ENCODE measurements around the gene MYO7A.

Gene MYO7A

DNA sequence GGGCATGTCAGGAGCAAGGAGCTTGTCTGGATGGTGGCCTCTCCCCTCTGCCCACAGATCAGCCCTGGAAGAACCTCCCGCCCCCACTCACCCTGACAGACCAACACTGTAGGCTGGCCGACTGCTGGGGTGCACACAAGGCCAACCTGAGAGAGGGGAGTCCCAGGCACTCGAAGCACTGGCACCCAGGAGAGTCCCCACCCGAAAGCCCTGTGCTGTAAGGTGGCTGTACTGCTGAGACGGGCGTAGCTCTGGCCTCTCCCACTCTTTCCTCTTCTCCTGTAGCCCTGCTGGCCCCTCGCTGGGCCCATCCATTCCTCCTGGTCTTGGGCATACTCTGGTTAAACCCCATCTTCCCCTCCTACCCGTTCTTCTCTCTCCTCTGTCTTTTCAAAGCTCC lies 39.7 kb downstream of the MYO7A start:
- H3K9ac ChIP-seq = peak overlapping the region in 1 of 11 experiments; percentile 10; a peak in 2 of 22 replicates
- no peaks in the 10 kb centered on the region for H3K36me3 ChIP-seq
- H3K9me3 ChIP-seq (replicated peaks in 1 of 11) = no peaks in the 10 kb centered on the region
- TF ChIP-seq Cebpa-rat (IDR thresholded peaks at IDR 0.05) = no peak
- no peaks in the 10 kb centered on the region for H3K27me3 ChIP-seq
- H3K4me3 ChIP-seq = no peak overlapping the region
- peak overlapping the region in 5 of 11 experiments; percentile 2 to 47 (median 23); a peak in 4 of 22 replicates for H3K27ac ChIP-seq
- H3K4me1 ChIP-seq = peaks cover 34 to 56% (median 50%) of the 10 kb centered on the region in 10 experiments
- peak overlapping the region; percentile 57 to 82 (median 66) for H3K4me2 ChIP-seq
- H4K20me1 ChIP-seq = no peaks in the 10 kb centered on the region

DNA sequence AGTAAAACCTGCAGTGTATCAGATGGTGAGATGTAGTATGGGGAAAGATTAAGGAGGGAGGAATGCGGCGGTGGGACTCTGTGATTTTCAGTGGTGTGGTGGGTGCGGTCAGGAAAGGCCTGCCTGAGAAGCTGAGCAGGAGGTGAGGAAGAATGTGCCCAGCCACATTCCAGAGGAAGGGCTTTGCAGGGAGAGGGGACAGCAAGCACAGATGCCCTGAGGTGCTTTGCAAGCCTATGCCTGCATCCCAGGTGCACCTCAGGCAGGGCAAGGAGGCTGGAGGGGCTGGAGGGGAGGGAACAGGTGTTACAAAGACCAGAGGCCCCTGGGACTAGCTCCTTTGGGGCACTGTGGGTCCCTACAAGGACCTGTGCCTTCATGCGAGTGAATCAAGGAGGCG lies 42.1 kb downstream of the MYO7A start:
- Histone ChIP-seq H3K27ac (no peak overlapping the region), H3K9me3 (replicated peaks in 1 of 11) (no peaks in the 10 kb centered on the region), H3K4me3 (no peak overlapping the region), H3K4me1 (peaks cover 57 to 72% (median 66%) of the 10 kb centered on the region in 10 experiments), H3K9ac (no peak overlapping the region), H3K36me3 (no peaks in the 10 kb centered on the region), H3K27me3 (no peaks in the 10 kb centered on the region), H3K4me2 (peak overlapping the region; percentile 26 to 88 (median 66); a peak in 19 of 22 replicates), H4K20me1 (no peaks in the 10 kb centered on the region)
- TF ChIP-seq Cebpa-rat (IDR thresholded peaks at IDR 0.05) = no peak

DNA sequence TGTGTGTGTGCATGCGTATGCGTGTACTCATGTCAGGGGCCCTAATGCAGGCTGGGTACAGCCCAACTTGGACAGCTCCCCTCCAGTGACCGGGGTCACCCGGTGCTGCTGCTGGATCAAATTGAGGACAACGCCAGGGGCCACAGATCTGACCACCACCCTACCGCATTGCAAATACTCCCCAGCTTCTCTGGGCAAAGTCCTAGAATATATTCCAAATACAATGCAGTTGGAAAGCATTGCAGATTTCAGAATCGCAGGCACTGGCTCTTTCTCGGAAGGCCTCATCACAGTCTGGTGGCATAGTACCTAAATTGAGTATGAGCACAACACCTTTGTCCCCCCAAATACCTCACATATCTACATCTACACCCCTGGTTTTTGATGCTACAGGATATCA lies 43.2 kb downstream of the MYO7A start:
- TF ChIP-seq Cebpa-rat (IDR thresholded peaks at IDR 0.05) = no peak
- H3K4me2 ChIP-seq = peak overlapping the region; percentile 43 to 93 (median 67); a peak in 21 of 22 replicates
- H3K27me3 ChIP-seq = no peaks in the 10 kb centered on the region
- H3K4me1 ChIP-seq = peaks cover 68 to 81% (median 75%) of the 10 kb centered on the region in 10 experiments
- H3K9me3 ChIP-seq (replicated peaks in 1 of 11) = no peaks in the 10 kb centered on the region
- H3K4me3 ChIP-seq = no peak overlapping the region
- H3K27ac ChIP-seq = no peak overlapping the region
- no peaks in the 10 kb centered on the region for H3K36me3 ChIP-seq
- H3K9ac ChIP-seq = no peak overlapping the region
- no peaks in the 10 kb centered on the region for H4K20me1 ChIP-seq

DNA sequence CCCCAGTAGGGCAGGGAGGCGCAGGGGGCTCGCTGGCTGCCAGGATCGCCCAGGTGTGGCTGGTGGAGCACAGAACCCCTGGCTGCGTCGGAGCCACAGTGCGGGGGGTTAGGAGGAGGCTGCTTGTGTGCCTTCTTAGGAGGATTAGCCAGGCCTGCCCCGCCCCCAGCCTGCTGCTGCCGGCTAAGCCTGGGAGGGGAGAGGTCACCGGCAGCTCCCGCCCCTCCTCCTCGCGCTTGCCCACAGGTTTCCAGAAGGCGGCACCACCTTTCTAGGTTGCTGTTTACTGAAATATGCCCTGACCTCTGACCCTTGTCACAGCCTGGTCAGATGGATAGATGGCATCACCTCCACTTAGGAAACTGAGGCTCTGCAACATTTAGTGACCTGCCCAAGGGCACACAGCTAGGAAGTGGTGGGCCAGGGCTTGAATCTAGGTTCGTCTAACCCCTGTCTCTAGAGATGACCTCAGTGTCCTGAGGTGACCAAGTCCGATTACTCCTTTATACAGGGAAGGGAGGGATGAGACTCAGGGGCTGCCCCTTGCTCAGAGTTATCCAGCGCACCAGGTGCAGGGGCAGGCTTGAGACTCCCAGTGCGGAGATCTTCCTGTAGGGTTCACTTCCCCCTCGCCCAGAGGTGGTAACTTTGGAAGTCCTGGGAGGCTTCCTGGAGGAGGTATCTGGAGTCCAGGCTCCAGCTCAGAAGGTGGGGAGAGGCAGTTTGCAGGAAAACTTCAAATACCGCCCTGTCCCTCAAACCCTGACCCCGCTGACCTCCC lies 44.0 kb downstream of the MYO7A start:
- Histone ChIP-seq H3K27me3 (no peaks in the 10 kb centered on the region), H4K20me1 (no peaks in the 10 kb centered on the region), H3K36me3 (peaks cover 0 to under 1% (median 0%) of the 10 kb centered on the region in 11 experiments; a peak in 1 of 22 replicates), H3K27ac (no peak overlapping the region), H3K9me3 (replicated peaks in 1 of 11) (no peaks in the 10 kb centered on the region), H3K4me1 (peaks cover 68 to 81% (median 75%) of the 10 kb centered on the region in 10 experiments), H3K9ac (no peak overlapping the region), H3K4me2 (peak overlapping the region; percentile 44 to 93 (median 67)), H3K4me3 (no peak overlapping the region)
- TF ChIP-seq Cebpa-rat (IDR thresholded peaks at IDR 0.05) = no peak

- TF ChIP-seq Cebpa-rat (IDR thresholded peaks at IDR 0.05) = no peak
- Histone ChIP-seq H4K20me1 (no peaks in the 10 kb centered on the region), H3K4me1 (peaks cover 67 to 81% (median 74%) of the 10 kb centered on the region in 10 experiments), H3K36me3 (peaks cover 0 to 6% (median 0%) of the 10 kb centered on the region in 11 experiments; a peak in 4 of 22 replicates), H3K4me3 (no peak overlapping the region), H3K9ac (no peak overlapping the region), H3K27ac (no peak overlapping the region), H3K27me3 (no peaks in the 10 kb centered on the region), H3K9me3 (replicated peaks in 1 of 11) (no peaks in the 10 kb centered on the region), H3K4me2 (peak overlapping the region; percentile 44 to 93 (median 67); a peak in 18 of 22 replicates)
Observed at GRCh38 chr11:77172666-77172982, 44.6 kb downstream of the MYO7A start.

DNA sequence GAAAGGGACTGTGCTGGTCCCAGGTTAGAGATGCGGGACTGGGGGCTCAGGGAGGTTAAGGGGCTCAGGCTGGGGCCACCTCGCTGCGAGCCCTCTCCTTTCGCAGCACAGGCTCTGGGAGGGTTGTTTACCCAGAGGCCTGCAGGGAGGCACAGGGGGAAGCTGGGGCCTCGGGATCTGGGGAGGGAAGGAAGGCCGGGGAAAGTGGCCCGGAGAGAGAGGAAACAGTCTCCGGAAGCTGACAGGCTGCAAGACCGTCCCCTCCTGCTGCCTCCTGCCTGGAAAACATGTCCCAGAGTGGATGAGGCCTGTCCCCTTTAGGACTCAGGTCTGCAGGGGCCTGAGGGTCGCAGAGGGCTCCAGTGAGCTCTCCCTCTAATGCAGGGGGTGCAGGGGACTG lies 45.4 kb downstream of the MYO7A start:
- Histone ChIP-seq H3K4me2 (peak overlapping the region in 3 of 11 experiments; percentile 88 to 93 (median 91); a peak in 5 of 22 replicates), H3K36me3 (peaks cover 0 to 15% (median 0%) of the 10 kb centered on the region in 11 experiments; a peak in 5 of 22 replicates), H3K4me1 (peaks cover 63 to 74% (median 69%) of the 10 kb centered on the region in 10 experiments), H3K27me3 (no peaks in the 10 kb centered on the region), H3K27ac (peak overlapping the region in 1 of 11 experiments; percentile 6; a peak in 1 of 22 replicates), H3K4me3 (no peak overlapping the region), H3K9ac (peak overlapping the region in 1 of 11 experiments; percentile 61; a peak in 2 of 22 replicates), H3K9me3 (replicated peaks in 1 of 11) (no peaks in the 10 kb centered on the region), H4K20me1 (no peaks in the 10 kb centered on the region)
- TF ChIP-seq Cebpa-rat (IDR thresholded peaks at IDR 0.05) = no peak

DNA sequence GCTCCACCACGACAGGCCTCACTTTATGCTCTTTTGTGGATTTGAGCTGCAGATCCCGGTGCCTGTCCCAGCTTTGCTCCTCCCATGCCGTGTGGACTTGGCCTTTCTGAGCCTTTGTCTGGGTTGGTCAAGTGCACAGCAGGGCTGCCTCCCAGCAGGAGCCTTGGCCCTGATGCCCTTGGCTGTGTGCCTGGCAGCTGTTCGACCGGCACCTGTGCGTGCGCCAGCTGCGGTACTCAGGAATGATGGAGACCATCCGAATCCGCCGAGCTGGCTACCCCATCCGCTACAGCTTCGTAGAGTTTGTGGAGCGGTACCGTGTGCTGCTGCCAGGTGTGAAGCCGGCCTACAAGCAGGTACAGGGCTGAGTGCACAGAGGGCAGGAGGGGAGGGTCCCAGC lies 46.5 kb downstream of the MYO7A start:
- Histone ChIP-seq H3K27ac (peak overlapping the region in 4 of 11 experiments; percentile 75 to 85 (median 79); a peak in 4 of 22 replicates), H3K4me1 (peaks cover 63 to 74% (median 67%) of the 10 kb centered on the region in 10 experiments), H4K20me1 (no peaks in the 10 kb centered on the region), H3K4me3 (0 out of 20 replicates have a peak overlapping the region, but pooled peaks of 1 of the 10 experiments have one; percentile 57), H3K9me3 (replicated peaks in 1 of 11) (no peaks in the 10 kb centered on the region), H3K36me3 (peaks cover 0 to 25% (median 0%) of the 10 kb centered on the region in 11 experiments; a peak in 5 of 22 replicates), H3K9ac (0 out of 22 replicates have a peak overlapping the region, but pooled peaks of 2 of the 11 experiments have one; percentile 63 to 68), H3K4me2 (peak overlapping the region; percentile 85 to 93 (median 88)), H3K27me3 (no peaks in the 10 kb centered on the region)
- TF ChIP-seq Cebpa-rat (IDR thresholded peaks at IDR 0.05) = no peak

DNA sequence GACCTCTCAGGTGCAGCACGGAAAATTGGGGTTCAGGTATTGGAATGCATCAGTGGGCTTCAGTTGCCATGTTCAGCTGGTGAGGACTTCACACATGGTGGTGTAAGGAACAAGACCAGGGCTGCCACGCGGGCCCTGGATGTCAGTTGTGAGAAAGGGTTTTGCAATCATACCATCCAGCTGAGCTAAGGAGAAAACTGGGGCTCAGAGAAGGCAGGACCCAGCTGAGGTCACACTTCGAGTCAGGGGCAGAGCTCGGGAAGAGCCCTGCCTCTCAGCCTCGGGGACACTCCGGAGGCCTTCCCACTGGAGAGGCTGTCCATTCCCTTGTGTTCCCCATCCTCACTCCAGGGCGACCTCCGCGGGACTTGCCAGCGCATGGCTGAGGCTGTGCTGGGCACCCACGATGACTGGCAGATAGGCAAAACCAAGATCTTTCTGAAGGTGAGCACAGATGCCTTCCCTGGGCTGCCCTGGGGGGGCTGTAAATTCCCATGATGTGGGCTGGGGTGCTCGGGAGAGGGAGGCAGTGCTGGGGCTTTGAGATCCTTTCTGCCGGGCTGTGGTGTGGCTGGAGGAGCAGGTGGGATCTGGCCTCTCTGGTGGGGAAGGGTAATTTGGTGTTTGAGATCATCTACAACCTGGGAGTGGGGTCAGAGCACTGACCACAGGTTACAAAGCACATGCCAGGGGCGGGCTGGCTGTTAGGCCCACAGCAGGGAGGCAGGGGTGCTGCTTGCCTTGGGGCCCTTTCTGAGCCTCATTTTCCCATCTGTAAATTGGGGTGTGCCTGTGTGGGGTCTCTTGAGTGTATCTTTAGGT lies 47.2 kb downstream of the MYO7A start:
- H3K4me1 ChIP-seq = peaks cover 59 to 72% (median 64%) of the 10 kb centered on the region in 10 experiments

More for the DNA sequence above, 47.2 kb downstream of the MYO7A start:
- H3K27me3 ChIP-seq = no peaks in the 10 kb centered on the region
- H3K4me2 ChIP-seq = peak overlapping the region; percentile 85 to 93 (median 88)
- H3K9me3 ChIP-seq (replicated peaks in 1 of 11) = no peaks in the 10 kb centered on the region
- TF ChIP-seq Cebpa-rat (IDR thresholded peaks at IDR 0.05) = 0 out of 22 replicates have a peak, but pooled peaks of 1 of the 11 experiments have one; percentile 6
- peaks cover 0 to 32% (median 0%) of the 10 kb centered on the region in 11 experiments; a peak in 5 of 22 replicates for H3K36me3 ChIP-seq
- H3K4me3 ChIP-seq = peak overlapping the region in 5 of 10 experiments; percentile 5 to 57 (median 46); a peak in 9 of 20 replicates
- peak overlapping the region; percentile 40 to 89 (median 78) for H3K27ac ChIP-seq
- H4K20me1 ChIP-seq = no peaks in the 10 kb centered on the region
- H3K9ac ChIP-seq = peak overlapping the region; percentile 42 to 85 (median 68); a peak in 21 of 22 replicates

All from BLaER1 treated with 17β-estradiol and CSF1 and Interleukin-3, amounts not matched to agents 10 nM and 100 nM (cell line).